Fibroblast of skin of scalp (primary cell): ENCODE data around the gene HCAR3. TPM values are rescaled to one million over a fixed set of nuclear protein-coding genes. Genes with fewer than 3 reads are reported as not detected.
"Not testable (repeated sequence)": the region's sequence is repeated elsewhere in the genome, so short reads cannot be mapped to it uniquely, and the experiment has no call there.

Experiments
- DNase-seq: peaks from one replicate; pipeline ENCODE4 v3.0.0-alpha.2; 2013
- polyA plus RNA-seq, 2 experiments: library from polyadenylated mRNA; unstranded; fragments of 120-200 nt; gene quantifications; one replicate each; pipeline ENCODE4 v1.2.1, GENCODE V29; 2013; ENCODE audit not compliant: insufficient read length in 2 of 2

HCAR3 gene
- polyA plus RNA-seq (2013, experiment 1 of 2; ENCODE audit: insufficient read length), result not detected
- polyA plus RNA-seq (2013, experiment 2 of 2; ENCODE audit: insufficient read length), result 0.16 TPM

DNA sequence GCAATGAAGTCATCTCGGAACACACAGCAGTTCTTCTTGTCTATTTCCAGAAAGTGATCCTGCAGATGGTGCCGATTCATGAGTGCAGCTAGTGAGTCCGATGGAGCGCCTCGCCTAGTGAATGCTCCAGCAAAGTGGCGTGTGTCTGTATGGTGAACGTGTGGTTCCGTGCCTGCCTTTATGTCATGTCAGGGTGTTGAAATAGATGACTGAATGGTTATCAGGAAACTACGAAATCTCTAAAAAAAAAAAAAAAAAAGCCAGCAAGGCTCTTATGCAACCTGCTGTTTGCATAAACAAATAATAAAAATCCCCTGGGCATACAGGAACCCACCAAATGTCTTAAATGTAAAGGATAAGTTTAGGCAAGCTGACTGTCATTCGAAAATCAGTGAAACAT, at the start of gene HCAR3:
Gene HCAR3, minus strand, starts transcription at position 154 of the 400 bp plus-strand sequence. Its CDS starts 74 bp downstream, at position 80.
- not testable (repeated sequence) for DNase-seq

- DNase-seq, result no peak
Observed at GRCh38 chr12:122757568-122757967, 41.0 kb upstream of the HCAR3 start.

DNA sequence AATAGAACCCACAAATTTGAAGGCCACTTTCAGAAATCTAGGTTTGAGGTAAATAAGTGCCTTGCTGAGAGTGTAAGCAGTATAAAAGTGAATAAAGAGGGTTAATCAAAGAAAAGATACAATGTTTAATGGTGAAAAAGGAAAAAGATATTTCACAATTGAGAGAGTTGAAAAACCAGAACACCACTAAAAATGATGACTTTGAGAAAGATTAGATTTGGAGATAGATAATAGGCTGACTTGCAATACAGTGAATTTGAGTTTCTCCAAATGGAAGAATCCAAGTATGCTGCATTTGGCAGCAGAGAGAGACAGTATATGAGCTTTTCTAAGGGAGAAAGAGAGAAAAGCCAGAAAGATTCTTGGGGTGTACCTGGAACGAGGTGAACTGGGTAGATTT, 38.2 kb upstream of the HCAR3 start:
- no peak for DNase-seq

GRCh38 chr12:122753319-122753650, 36.7 kb upstream of the HCAR3 start:
- DNase-seq, result no peak

GRCh38 chr12:122752464-122753318, 36.1 kb upstream of the HCAR3 start, which contains the start of gene DENR:
Gene DENR (plus strand): TSS chr12:122752824. CDS start chr12:122753702, 878 bp downstream.
- DNase-seq, result peak; percentile 95

- not testable (repeated sequence) for DNase-seq
Observed at GRCh38 chr12:122750781-122751515, 34.3 kb upstream of the HCAR3 start.

DNA sequence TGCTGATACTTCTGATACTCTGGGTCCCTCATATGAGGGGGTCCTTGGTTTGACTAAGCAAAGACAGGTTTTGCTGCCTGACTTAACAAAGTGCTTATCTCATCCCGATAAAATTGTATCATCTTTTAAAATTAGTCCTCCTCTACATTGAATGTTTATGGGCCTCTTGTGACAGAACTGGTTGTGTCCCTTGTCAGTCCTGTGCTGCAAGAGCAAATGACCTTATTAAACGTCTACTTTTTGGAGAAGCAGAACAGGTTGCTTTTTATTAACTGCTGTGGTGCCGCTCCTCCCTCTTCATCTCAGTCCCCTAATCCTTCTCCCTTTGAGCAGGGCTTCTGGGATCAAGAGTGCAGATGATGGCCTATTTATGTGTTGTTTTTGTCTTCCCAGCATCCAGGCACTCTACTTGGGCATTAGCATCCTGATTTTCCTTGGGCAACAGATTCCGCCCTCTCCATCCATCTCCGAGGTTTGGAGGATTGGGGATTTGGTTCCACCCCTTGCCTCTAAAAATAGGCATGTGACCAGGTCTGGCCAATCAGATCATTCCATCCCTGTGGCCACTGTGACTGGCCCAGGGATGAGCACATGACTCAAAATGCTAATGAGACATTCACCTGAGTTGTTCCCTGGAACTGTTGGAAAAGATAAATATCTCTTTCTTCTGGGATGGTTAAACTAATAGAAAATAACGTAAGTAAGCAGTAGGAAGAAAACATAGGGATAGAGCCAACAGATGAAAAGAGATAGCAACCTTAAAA, 33.1 kb upstream of the HCAR3 start:
- DNase-seq, result no peak

DNA sequence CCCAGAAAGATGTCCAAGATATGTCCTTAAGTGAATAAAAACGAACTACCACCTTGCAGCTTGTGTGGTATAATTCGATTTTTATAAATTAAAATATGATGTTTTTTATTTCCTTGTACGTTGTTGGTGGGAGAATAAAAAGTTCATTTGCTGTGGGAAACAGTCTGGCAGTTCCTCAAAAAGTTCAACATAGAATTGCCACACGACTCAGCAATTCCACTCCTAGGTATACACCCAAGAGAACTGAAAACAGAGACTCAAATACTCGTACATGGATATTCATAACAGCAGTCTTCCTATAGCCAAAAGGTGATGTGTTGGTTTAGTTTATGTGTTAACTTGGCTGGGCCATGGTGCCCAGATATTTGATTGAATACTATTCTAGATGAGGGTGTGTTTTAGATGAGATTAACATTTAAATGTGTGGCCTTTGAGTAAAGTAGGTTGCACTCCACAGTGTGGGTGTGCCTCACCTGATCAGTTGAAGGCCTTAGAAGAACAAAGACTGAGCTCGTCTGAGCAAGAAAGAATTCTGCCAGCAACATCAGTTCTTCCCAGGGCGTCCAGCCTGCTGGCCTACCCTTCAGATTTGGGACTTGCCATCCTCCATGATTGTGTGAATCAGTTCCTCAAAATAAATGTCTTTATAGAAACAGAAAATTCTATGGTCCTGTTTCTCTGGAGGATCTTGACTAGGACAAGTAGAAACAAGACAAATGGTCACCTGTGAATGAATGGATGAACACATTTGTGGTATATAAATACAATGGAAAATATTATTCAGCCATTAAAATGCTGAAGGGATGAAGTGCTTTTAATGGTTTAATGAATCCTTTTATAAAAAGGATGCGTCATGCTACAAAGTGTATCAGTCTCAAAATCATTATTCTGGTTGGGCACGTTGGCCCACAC, 30.9 kb upstream of the HCAR3 start:
- DNase-seq, result no peak

DNA sequence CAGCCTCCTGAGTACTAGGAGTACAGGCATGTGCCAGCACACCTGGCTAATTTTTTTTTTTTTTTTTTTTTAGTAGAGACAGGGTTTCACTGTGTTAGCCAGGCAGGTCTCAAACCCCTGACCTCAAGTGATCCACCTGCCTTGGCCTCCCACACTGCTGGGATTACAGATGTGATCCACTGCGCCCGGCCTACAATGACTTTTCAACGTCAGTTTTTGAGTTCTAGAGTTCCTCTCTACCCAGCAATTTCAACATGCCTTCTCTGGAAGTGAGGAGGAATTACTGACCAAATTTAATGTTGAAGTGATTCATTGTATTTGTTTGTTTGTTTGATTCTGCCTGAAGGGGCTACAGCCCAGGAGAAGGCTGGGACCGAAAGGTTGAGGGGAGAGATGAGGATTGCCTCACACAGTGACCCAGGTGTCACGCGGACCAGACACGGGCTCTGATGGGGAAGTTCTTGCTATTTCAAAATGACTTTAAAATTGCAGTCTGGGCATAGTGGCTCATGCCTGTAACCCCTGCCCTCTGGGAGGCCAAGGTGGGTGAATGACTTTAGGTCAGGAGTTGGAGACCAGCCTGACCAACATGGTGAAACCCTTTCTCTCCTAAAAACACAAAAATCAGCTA, 27.4 kb upstream of the HCAR3 start:
- no peak for DNase-seq

DNA sequence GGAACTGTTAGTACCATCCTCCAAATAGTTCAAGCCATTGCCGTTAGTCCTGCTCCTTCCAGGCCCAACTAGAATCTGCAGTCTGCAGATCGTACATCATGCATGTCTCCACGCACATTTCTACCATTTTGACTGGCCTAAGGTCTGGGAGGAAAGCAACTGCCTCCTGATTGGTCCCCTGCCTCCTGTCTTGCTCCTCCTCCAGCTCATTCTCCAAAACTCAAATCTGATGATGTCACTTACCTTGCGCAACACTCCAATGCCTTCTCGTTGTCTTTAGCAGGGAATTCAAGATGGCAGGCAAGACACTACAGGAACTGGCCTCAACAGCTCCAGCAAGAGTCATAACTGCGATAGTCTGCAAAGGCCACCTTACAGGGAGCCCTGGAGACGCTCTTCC, 23.7 kb upstream of the HCAR3 start:
- DNase-seq, result no peak

- no peak for DNase-seq
Observed at GRCh38 chr12:122738571-122738970, 22.0 kb upstream of the HCAR3 start.

- DNase-seq, result no peak
Observed at GRCh38 chr12:122732611-122733010, 16.0 kb upstream of the HCAR3 start.

- DNase-seq, result no peak
Observed at GRCh38 chr12:122732170-122732569, 15.6 kb upstream of the HCAR3 start.

GRCh38 chr12:122730215-122731014, 13.8 kb upstream of the HCAR3 start, which contains the start of gene HCAR1:
Gene HCAR1 (minus strand): TSS chr12:122730844. CDS start chr12:122730339, 505 bp downstream.
- DNase-seq, result peak; percentile 27

- no peak for DNase-seq
Observed at GRCh38 chr12:122729583-122730214, 13.1 kb upstream of the HCAR3 start.

DNA sequence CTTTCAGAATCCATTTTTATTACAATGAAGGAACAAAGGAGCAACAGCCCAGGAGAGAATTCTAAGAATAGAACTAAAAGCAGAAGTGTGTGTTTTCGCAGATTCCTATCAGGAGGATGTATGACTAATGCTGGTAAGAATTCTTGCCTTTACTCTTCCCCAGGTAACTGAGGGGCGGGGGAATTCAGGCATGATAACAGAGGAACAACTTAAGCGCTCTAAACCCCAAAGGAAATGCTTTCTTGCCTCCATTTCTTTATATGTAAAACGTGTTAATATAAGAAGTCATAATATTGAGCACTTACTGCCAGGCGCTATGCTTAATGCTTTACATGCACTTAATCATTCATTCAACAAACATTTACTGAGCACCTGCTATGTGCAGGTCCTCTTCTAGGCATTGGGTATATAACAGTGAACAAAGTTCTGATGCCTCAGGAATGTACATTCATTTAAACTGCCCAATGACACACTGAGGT, 9.5 kb upstream of the HCAR3 start:
- no peak for DNase-seq

- DNase-seq, result no peak
Observed at GRCh38 chr12:122725452-122726079, 9.0 kb upstream of the HCAR3 start.

DNA sequence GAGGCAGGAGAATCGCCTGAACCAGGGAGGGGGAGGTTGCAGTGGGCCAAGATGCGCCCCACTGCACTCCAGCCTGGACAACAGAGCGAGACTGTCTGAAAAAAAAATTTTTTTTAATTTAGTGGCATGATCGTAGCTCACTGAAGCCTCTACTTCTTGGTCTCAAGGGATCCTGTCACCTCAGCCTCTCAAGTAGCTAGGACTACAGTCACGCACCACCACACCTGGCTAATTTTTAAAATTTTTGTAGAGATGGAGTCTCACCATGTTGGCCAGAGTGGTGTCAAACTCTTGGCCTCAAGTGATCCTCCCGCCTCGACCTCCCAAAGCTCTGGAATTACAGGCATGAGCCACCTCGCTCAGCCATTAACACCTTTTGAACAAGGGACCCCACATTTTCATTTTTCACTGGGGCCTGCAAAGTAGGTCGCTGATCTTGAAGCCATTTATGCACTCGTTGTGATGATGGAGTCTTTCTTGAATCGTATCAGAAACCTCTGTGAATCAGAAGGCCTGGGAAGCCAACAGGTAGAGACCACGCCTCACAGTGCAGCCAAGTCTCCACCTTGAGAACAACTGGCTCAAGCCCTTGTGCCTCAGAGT, 8.1 kb upstream of the HCAR3 start:
- no peak for DNase-seq

- DNase-seq, result no peak
Observed at GRCh38 chr12:122722387-122722786, 5.8 kb upstream of the HCAR3 start.
